KMS-11 (cell line): ENCODE data around the gene RETREG3.

Experiments
- H2AFZ ChIP-seq: fragments of 200-600 bp; sonication (generic); 2 replicates; pipeline ENCODE4 v1.6.1; 2016; ENCODE audit warnings: antibody characterized with exemption, mixed run types, low read depth
- H3K27ac ChIP-seq: fragments of 200-600 bp; sonication (generic); 2 replicates; pipeline ENCODE4 v1.6.1; 2016; ENCODE audit warnings: mild to moderate bottlenecking, mixed run types
- H3K27me3 ChIP-seq: fragments of 200-600 bp; sonication (generic); 2 replicates; pipeline ENCODE4 v1.6.1; 2017; ENCODE audit warnings: mild to moderate bottlenecking, low read depth, mixed run types, moderate library complexity; ENCODE audit not compliant: insufficient read depth
- H3K36me3 ChIP-seq: fragments of 200-600 bp; sonication (generic); 2 replicates; pipeline ENCODE4 v1.6.1; 2017; ENCODE audit warnings: mild to moderate bottlenecking, mixed run types; ENCODE audit not compliant: insufficient read depth
- H3K4me1 ChIP-seq: fragments of 200-600 bp; sonication (generic); 2 replicates; pipeline ENCODE4 v1.6.1; 2016; ENCODE audit warnings: mild to moderate bottlenecking, low read depth, mixed run types; ENCODE audit not compliant: poor library complexity, severe bottlenecking
- H3K4me2 ChIP-seq: fragments of 200-600 bp; sonication (generic); 2 replicates; pipeline ENCODE4 v1.7.0; 2016; ENCODE audit warnings: mild to moderate bottlenecking, mixed run types
- H3K4me3 ChIP-seq: fragments of 200-600 bp; sonication (generic); IDR thresholded peaks from 2 replicates; pipeline ENCODE4 v1.6.1; 2017; ENCODE audit warnings: low read depth, low read length, mixed read lengths; ENCODE audit not compliant: insufficient read depth
- H3K79me2 ChIP-seq: fragments of 200-600 bp; sonication (generic); 2 replicates; pipeline ENCODE4 v1.6.1; 2016; ENCODE audit warnings: low read depth, mixed run types; ENCODE audit not compliant: insufficient read depth
- H3K9ac ChIP-seq: fragments of 200-600 bp; sonication (generic); 2 replicates; pipeline ENCODE4 v1.6.1; 2016; ENCODE audit warnings: mild to moderate bottlenecking, mixed run types
- H4K20me1 ChIP-seq: fragments of 200-600 bp; sonication (generic); 2 replicates; pipeline ENCODE4 v1.6.1; 2016; ENCODE audit warnings: mild to moderate bottlenecking, mixed run types; ENCODE audit not compliant: insufficient read depth
- CTCF ChIP-seq: fragments of 200-600 bp; sonication (generic); conservative IDR thresholded peaks from 2 replicates; pipeline ENCODE4 v1.6.1; 2017; ENCODE audit warnings: low read depth, mild to moderate bottlenecking, antibody characterized with exemption, low read length, moderate library complexity, mixed read lengths

The RETREG3 gene

GRCh38 chr17:42596386-42596785 is 12.8 kb downstream of the RETREG3 start:
- no peak for TF ChIP-seq CTCF
- Histone ChIP-seq H3K27me3 (no peaks in the 10 kb centered on the region), H3K36me3 (peaks cover 4% of the 10 kb centered on the region; the same call in 1 of the 2 replicates), H3K27ac (no peak overlapping the region), H3K9ac (no peak overlapping the region), H2AFZ (no peak overlapping the region), H3K79me2 (peaks cover 30% of the 10 kb centered on the region; the same call in 1 of the 2 replicates), H4K20me1 (no peaks in the 10 kb centered on the region), H3K4me2 (no peak overlapping the region), H3K4me1 (peaks cover 4% of the 10 kb centered on the region), H3K4me3 (no peak overlapping the region)

GRCh38 chr17:42591411-42591810 is 17.8 kb downstream of the RETREG3 start:
- peaks cover 26% of the 10 kb centered on the region for H3K4me1 ChIP-seq
- H3K4me2 ChIP-seq = no peak overlapping the region
- H3K27ac ChIP-seq = no peak overlapping the region
- H3K36me3 ChIP-seq = 0 out of 2 replicates have a peak, but pooled peaks cover 4% of the 10 kb centered on the region
- H3K27me3 ChIP-seq = no peaks in the 10 kb centered on the region
- no peak overlapping the region for H3K9ac ChIP-seq
- H2AFZ ChIP-seq = no peak overlapping the region
- no peak for TF ChIP-seq CTCF
- peaks cover 9% of the 10 kb centered on the region; the same call in 1 of the 2 replicates for H3K79me2 ChIP-seq
- no peak overlapping the region for H3K4me3 ChIP-seq
- H4K20me1 ChIP-seq = no peaks in the 10 kb centered on the region

GRCh38 chr17:42590886-42591285 is 18.3 kb downstream of the RETREG3 start:
- Histone ChIP-seq H3K27ac (no peak overlapping the region), H3K4me3 (no peak overlapping the region), H4K20me1 (no peaks in the 10 kb centered on the region), H3K27me3 (no peaks in the 10 kb centered on the region), H3K9ac (no peak overlapping the region), H2AFZ (no peak overlapping the region), H3K4me1 (peaks cover 31% of the 10 kb centered on the region), H3K36me3 (0 out of 2 replicates have a peak, but pooled peaks cover 4% of the 10 kb centered on the region), H3K79me2 (peaks cover 9% of the 10 kb centered on the region; the same call in 1 of the 2 replicates), H3K4me2 (no peak overlapping the region)
- TF ChIP-seq CTCF = no peak

GRCh38 chr17:42586514-42587230 is 22.5 kb downstream of the RETREG3 start:
- peaks cover 5% of the 10 kb centered on the region; the same call in 1 of the 2 replicates for H3K36me3 ChIP-seq
- H3K9ac ChIP-seq = no peak overlapping the region
- no peak for TF ChIP-seq CTCF
- no peak overlapping the region for H2AFZ ChIP-seq
- H3K4me1 ChIP-seq = peaks cover 52% of the 10 kb centered on the region
- no peaks in the 10 kb centered on the region for H4K20me1 ChIP-seq
- no peaks in the 10 kb centered on the region for H3K27me3 ChIP-seq
- H3K4me2 ChIP-seq = peak overlapping the region; percentile 44
- no peak overlapping the region for H3K4me3 ChIP-seq
- H3K79me2 ChIP-seq = no peaks in the 10 kb centered on the region
- H3K27ac ChIP-seq = peak overlapping the region; percentile 36; the same call in 1 of the 2 replicates
